ENCODE results near the gene STK32C.

GRCh38 chr10:132350391-132350790 is 42.6 kb upstream of the STK32C start:
- TF ChIP-seq, protein P1, sequence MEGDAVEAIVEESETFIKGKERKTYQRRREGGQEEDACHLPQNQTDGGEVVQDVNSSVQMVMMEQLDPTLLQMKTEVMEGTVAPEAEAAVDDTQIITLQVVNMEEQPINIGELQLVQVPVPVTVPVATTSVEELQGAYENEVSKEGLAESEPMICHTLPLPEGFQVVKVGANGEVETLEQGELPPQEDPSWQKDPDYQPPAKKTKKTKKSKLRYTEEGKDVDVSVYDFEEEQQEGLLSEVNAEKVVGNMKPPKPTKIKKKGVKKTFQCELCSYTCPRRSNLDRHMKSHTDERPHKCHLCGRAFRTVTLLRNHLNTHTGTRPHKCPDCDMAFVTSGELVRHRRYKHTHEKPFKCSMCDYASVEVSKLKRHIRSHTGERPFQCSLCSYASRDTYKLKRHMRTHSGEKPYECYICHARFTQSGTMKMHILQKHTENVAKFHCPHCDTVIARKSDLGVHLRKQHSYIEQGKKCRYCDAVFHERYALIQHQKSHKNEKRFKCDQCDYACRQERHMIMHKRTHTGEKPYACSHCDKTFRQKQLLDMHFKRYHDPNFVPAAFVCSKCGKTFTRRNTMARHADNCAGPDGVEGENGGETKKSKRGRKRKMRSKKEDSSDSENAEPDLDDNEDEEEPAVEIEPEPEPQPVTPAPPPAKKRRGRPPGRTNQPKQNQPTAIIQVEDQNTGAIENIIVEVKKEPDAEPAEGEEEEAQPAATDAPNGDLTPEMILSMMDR (IDR thresholded peaks at IDR 0.05): no peak
- TF ChIP-seq POLR2A (IDR thresholded peaks at IDR 0.05): no peak

Data from testis (tissue), 2 donors.